GM12878 (cell line): ENCODE data around the gene SLC35E1. TPM values are rescaled to one million over a fixed set of nuclear protein-coding genes. Genes with fewer than 3 reads are reported as not detected.
A peak's percentile ranks its signal among the peaks of the same experiment; 100 is the strongest.

Experiments
- EZH2 ChIP-seq: IDR thresholded peaks from 2 replicates; pipeline ENCODE4 v1.6.1; 2012; ENCODE audit warnings: low read depth, mild to moderate bottlenecking, control low read depth, inconsistent platforms, low read length, borderline replicate concordance; ENCODE audit not compliant: control insufficient read depth
- LARP7 ChIP-seq: fragments of 450-650 bp; IDR thresholded peaks from 2 replicates; pipeline ENCODE4 v1.6.1; 2017; ENCODE audit warnings: mild to moderate bottlenecking
- NR2C1 ChIP-seq: fragments of 450-650 bp; IDR thresholded peaks from 2 replicates; pipeline ENCODE4 v1.6.1; 2017; ENCODE audit warnings: antibody characterized with exemption, mild to moderate bottlenecking, moderate library complexity
- polyA plus RNA-seq, 11 experiments: library from polyadenylated mRNA; depleted of rRNA in 4 of 11; unstranded in 6 of 11; stranded (reverse) in 5 of 11; fragments of >200 nt; fragmentation: Nextera tagmentation in 4 of 11; fragmentation: Illumina TruSeq in 1 of 11; extraction: Ambion mirVana in 4 of 11; extraction: Trizol in 1 of 11; gene quantifications; 1 replicate in 1 of 11; 2 replicates in 10 of 11; pipeline versions ENCODE4 v1.2.1 to v1.2.3, GENCODE V29; 2011 to 2016; ENCODE audit warnings: inconsistent platforms in 2 of 11, missing spikeins in 2 of 11, low read depth in 1 of 11
- total RNA-seq, 4 experiments: library from RNA; depleted of rRNA in 3 of 4; stranded (reverse); fragments of >200 nt in 3 of 4; fragmentation: Illumina TruSeq in 1 of 4; extraction: Trizol in 1 of 4; gene quantifications; 2 replicates each; pipeline versions ENCODE4 v1.2.1 to v1.2.3, GENCODE V29; 2013 to 2021
- TF ChIP-seq, protein P1 (sequence below): fragments of 450-650 bp; formaldehyde crosslinking; IDR thresholded peaks from 2 replicates; pipeline ENCODE4 v1.4.0; 2022; ENCODE audit warnings: mild to moderate bottlenecking, moderate library complexity
- TF ChIP-seq, protein P2 (sequence below): IDR thresholded peaks from 2 replicates; pipeline ENCODE4 v1.6.1; 2011; ENCODE audit warnings: borderline replicate concordance, low read depth, mild to moderate bottlenecking, moderate library complexity, low read length; ENCODE audit not compliant: insufficient read depth, poor library complexity, severe bottlenecking
- TF ChIP-seq, protein P3 (sequence below): IDR thresholded peaks from 2 replicates; pipeline ENCODE4 v1.6.1; 2012; ENCODE audit warnings: improper control_type of control experiment, low read depth, low read length; ENCODE audit not compliant: insufficient replicate concordance

SLC35E1 gene
- total and polyA plus RNA-seq, 10 of the 15 experiments (the other 5 are each of a cell fraction or from before 2014, with no cell fraction given) = 11.3 to 37.7 (median 22.1) TPM

DNA sequence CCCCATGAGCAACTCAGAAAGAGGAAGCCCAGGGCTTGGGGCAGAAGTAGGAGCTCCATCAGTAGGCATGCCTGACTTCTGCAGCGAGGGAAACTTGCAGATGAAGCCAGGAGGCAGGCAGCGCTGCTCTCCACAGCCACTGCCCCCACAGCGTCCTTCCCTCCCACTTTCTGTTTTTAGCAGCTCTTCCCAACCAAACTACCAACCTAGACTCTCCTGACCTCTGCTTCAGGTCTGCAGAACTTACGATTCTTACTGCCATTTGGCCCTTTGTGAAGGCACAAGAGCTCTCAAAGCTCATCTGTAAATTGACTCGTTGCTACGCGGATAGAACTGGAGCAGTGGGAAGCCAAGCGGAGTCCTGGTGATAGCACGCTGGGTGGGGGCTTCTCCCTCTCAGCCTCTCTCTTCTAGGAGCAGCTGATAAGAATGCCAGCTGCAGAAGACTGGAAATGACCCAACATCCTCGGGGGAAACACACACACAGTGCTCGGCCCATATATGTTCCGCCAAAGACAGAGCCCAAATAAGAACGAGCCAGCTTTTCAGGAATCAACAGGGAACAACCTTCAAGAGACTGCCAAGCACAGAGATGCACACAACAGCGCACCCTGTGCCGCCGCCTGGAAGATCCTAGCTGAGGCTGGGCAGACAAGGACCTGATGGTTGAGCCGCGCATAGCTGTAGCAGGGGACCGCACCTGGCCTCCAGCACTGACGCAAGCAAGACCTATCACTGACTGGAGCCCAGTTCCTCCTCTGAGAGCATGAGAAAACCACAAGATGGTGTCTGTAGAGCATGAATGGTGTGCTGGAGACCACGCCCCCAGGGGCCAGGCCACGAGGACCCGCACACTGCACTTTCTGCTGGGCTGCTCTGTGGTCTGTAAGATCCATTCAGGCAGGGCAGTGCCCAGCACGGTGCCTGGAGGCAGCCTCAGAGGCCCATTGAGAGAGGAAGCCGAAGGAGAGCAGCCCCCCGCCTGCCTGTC lies 15.9 kb upstream of the SLC35E1 start (continued):
- TF ChIP-seq, protein P1, sequence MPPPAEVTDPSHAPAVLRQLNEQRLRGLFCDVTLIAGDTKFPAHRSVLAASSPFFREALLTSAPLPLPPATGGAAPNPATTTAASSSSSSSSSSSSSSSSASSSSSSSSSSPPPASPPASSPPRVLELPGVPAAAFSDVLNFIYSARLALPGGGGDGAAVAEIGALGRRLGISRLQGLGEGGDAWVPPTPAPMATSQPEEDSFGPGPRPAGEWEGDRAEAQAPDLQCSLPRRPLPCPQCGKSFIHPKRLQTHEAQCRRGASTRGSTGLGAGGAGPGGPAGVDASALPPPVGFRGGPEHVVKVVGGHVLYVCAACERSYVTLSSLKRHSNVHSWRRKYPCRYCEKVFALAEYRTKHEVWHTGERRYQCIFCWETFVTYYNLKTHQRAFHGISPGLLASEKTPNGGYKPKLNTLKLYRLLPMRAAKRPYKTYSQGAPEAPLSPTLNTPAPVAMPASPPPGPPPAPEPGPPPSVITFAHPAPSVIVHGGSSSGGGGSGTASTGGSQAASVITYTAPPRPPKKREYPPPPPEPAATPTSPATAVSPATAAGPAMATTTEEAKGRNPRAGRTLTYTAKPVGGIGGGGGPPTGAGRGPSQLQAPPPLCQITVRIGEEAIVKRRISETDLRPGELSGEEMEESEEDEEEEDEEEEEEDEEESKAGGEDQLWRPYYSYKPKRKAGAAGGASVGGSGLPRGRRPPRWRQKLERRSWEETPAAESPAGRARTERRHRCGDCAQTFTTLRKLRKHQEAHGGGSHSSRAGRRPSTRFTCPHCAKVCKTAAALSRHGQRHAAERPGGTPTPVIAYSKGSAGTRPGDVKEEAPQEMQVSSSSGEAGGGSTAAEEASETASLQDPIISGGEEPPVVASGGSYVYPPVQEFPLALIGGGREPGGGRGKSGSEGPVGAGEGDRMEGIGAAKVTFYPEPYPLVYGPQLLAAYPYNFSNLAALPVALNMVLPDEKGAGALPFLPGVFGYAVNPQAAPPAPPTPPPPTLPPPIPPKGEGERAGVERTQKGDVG = no peak
- no peak for TF ChIP-seq EZH2
- TF ChIP-seq LARP7 = peak; percentile 10; the same call in 1 of the 2 replicates
- TF ChIP-seq, protein P2, sequence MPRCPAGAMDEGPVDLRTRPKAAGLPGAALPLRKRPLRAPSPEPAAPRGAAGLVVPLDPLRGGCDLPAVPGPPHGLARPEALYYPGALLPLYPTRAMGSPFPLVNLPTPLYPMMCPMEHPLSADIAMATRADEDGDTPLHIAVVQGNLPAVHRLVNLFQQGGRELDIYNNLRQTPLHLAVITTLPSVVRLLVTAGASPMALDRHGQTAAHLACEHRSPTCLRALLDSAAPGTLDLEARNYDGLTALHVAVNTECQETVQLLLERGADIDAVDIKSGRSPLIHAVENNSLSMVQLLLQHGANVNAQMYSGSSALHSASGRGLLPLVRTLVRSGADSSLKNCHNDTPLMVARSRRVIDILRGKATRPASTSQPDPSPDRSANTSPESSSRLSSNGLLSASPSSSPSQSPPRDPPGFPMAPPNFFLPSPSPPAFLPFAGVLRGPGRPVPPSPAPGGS = peak; percentile 60
- TF ChIP-seq NR2C1 = no peak
- TF ChIP-seq, protein P3, sequence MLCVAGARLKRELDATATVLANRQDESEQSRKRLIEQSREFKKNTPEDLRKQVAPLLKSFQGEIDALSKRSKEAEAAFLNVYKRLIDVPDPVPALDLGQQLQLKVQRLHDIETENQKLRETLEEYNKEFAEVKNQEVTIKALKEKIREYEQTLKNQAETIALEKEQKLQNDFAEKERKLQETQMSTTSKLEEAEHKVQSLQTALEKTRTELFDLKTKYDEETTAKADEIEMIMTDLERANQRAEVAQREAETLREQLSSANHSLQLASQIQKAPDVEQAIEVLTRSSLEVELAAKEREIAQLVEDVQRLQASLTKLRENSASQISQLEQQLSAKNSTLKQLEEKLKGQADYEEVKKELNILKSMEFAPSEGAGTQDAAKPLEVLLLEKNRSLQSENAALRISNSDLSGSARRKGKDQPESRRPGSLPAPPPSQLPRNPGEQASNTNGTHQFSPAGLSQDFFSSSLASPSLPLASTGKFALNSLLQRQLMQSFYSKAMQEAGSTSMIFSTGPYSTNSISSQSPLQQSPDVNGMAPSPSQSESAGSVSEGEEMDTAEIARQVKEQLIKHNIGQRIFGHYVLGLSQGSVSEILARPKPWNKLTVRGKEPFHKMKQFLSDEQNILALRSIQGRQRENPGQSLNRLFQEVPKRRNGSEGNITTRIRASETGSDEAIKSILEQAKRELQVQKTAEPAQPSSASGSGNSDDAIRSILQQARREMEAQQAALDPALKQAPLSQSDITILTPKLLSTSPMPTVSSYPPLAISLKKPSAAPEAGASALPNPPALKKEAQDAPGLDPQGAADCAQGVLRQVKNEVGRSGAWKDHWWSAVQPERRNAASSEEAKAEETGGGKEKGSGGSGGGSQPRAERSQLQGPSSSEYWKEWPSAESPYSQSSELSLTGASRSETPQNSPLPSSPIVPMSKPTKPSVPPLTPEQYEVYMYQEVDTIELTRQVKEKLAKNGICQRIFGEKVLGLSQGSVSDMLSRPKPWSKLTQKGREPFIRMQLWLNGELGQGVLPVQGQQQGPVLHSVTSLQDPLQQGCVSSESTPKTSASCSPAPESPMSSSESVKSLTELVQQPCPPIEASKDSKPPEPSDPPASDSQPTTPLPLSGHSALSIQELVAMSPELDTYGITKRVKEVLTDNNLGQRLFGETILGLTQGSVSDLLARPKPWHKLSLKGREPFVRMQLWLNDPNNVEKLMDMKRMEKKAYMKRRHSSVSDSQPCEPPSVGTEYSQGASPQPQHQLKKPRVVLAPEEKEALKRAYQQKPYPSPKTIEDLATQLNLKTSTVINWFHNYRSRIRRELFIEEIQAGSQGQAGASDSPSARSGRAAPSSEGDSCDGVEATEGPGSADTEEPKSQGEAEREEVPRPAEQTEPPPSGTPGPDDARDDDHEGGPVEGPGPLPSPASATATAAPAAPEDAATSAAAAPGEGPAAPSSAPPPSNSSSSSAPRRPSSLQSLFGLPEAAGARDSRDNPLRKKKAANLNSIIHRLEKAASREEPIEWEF = peak; percentile 22
